ENCODE data around the gene ENPP1.

DNA sequence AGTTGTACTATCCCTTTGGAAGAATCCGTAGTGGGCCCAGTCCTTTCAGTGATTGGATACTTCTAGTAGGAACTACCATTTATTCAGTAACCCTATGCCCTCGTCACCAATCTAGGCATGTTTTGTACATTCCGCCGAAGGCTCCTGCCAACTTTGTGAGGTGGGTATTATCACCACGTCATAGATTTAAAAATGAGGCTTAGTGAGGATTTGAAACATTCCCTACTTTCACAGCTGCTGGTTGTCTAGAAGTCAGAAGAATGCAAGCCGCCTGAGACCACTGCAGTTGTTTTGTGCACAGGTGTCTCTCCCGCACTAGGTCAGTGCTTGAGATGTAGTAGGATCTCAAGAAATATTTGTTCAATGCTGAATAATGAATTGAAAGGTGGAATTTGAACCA lies 32.6 kb downstream of the ENPP1 start:
- no peak for TF ChIP-seq POLR2A (IDR thresholded peaks at IDR 0.05)
- TF ChIP-seq, protein P1, sequence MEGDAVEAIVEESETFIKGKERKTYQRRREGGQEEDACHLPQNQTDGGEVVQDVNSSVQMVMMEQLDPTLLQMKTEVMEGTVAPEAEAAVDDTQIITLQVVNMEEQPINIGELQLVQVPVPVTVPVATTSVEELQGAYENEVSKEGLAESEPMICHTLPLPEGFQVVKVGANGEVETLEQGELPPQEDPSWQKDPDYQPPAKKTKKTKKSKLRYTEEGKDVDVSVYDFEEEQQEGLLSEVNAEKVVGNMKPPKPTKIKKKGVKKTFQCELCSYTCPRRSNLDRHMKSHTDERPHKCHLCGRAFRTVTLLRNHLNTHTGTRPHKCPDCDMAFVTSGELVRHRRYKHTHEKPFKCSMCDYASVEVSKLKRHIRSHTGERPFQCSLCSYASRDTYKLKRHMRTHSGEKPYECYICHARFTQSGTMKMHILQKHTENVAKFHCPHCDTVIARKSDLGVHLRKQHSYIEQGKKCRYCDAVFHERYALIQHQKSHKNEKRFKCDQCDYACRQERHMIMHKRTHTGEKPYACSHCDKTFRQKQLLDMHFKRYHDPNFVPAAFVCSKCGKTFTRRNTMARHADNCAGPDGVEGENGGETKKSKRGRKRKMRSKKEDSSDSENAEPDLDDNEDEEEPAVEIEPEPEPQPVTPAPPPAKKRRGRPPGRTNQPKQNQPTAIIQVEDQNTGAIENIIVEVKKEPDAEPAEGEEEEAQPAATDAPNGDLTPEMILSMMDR (IDR thresholded peaks at IDR 0.05): no peak

Data from ovary (tissue), 3 donors.